KMS-11 (cell line): ENCODE data around the gene ZC2HC1C.

Experiments
- H2AFZ ChIP-seq: fragments of 200-600 bp; sonication (generic); 2 replicates; pipeline ENCODE4 v1.6.1; 2016; ENCODE audit warnings: antibody characterized with exemption, mixed run types, low read depth
- H3K27ac ChIP-seq: fragments of 200-600 bp; sonication (generic); 2 replicates; pipeline ENCODE4 v1.6.1; 2016; ENCODE audit warnings: mild to moderate bottlenecking, mixed run types
- H3K27me3 ChIP-seq: fragments of 200-600 bp; sonication (generic); 2 replicates; pipeline ENCODE4 v1.6.1; 2017; ENCODE audit warnings: mild to moderate bottlenecking, low read depth, mixed run types, moderate library complexity; ENCODE audit not compliant: insufficient read depth
- H3K36me3 ChIP-seq: fragments of 200-600 bp; sonication (generic); 2 replicates; pipeline ENCODE4 v1.6.1; 2017; ENCODE audit warnings: mild to moderate bottlenecking, mixed run types; ENCODE audit not compliant: insufficient read depth
- H3K4me1 ChIP-seq: fragments of 200-600 bp; sonication (generic); 2 replicates; pipeline ENCODE4 v1.6.1; 2016; ENCODE audit warnings: mild to moderate bottlenecking, low read depth, mixed run types; ENCODE audit not compliant: poor library complexity, severe bottlenecking
- H3K4me2 ChIP-seq: fragments of 200-600 bp; sonication (generic); 2 replicates; pipeline ENCODE4 v1.7.0; 2016; ENCODE audit warnings: mild to moderate bottlenecking, mixed run types
- H3K4me3 ChIP-seq: fragments of 200-600 bp; sonication (generic); IDR thresholded peaks from 2 replicates; pipeline ENCODE4 v1.6.1; 2017; ENCODE audit warnings: low read depth, low read length, mixed read lengths; ENCODE audit not compliant: insufficient read depth
- H3K79me2 ChIP-seq: fragments of 200-600 bp; sonication (generic); 2 replicates; pipeline ENCODE4 v1.6.1; 2016; ENCODE audit warnings: low read depth, mixed run types; ENCODE audit not compliant: insufficient read depth
- H3K9ac ChIP-seq: fragments of 200-600 bp; sonication (generic); 2 replicates; pipeline ENCODE4 v1.6.1; 2016; ENCODE audit warnings: mild to moderate bottlenecking, mixed run types
- H4K20me1 ChIP-seq: fragments of 200-600 bp; sonication (generic); 2 replicates; pipeline ENCODE4 v1.6.1; 2016; ENCODE audit warnings: mild to moderate bottlenecking, mixed run types; ENCODE audit not compliant: insufficient read depth
- CTCF ChIP-seq: fragments of 200-600 bp; sonication (generic); conservative IDR thresholded peaks from 2 replicates; pipeline ENCODE4 v1.6.1; 2017; ENCODE audit warnings: low read depth, mild to moderate bottlenecking, antibody characterized with exemption, low read length, moderate library complexity, mixed read lengths

Gene ZC2HC1C

GRCh38 chr14:75109877-75110276 lies 40.4 kb downstream of the ZC2HC1C start:
- Histone ChIP-seq H3K27ac (no peak overlapping the region), H3K4me1 (no peaks in the 10 kb centered on the region), H3K9ac (no peak overlapping the region), H4K20me1 (no peaks in the 10 kb centered on the region), H3K4me2 (no peak overlapping the region), H3K36me3 (no peaks in the 10 kb centered on the region), H3K4me3 (no peak overlapping the region), H3K27me3 (no peaks in the 10 kb centered on the region), H3K79me2 (no peaks in the 10 kb centered on the region), H2AFZ (no peak overlapping the region)
- no peak for TF ChIP-seq CTCF

- Histone ChIP-seq H3K4me2 (no peak overlapping the region), H3K9ac (no peak overlapping the region), H3K4me1 (no peaks in the 10 kb centered on the region), H2AFZ (no peak overlapping the region), H3K27me3 (no peaks in the 10 kb centered on the region), H3K79me2 (no peaks in the 10 kb centered on the region), H4K20me1 (no peaks in the 10 kb centered on the region), H3K27ac (no peak overlapping the region), H3K4me3 (no peak overlapping the region), H3K36me3 (no peaks in the 10 kb centered on the region)
- no peak for TF ChIP-seq CTCF
Measured at GRCh38 chr14:75113932-75114539, 44.6 kb downstream of the ZC2HC1C start.

GRCh38 chr14:75119056-75119455 lies 49.6 kb downstream of the ZC2HC1C start:
- H3K36me3 ChIP-seq: no peaks in the 10 kb centered on the region
- no peaks in the 10 kb centered on the region for H3K27me3 ChIP-seq

GRCh38 chr14:75120541-75121291 lies 51.3 kb downstream of the ZC2HC1C start:
- TF ChIP-seq CTCF: no peak
- Histone ChIP-seq H3K36me3 (no peaks in the 10 kb centered on the region), H3K27me3 (no peaks in the 10 kb centered on the region), H3K79me2 (0 out of 2 replicates have a peak, but pooled peaks cover 1% of the 10 kb centered on the region), H3K4me3 (no peak overlapping the region), H4K20me1 (no peaks in the 10 kb centered on the region), H3K4me2 (no peak overlapping the region), H3K9ac (no peak overlapping the region), H3K27ac (no peak overlapping the region), H2AFZ (no peak overlapping the region), H3K4me1 (peaks cover 2% of the 10 kb centered on the region)

More at GRCh38 chr14:75119056-75119455, 49.6 kb downstream of the ZC2HC1C start:
- Histone ChIP-seq H3K4me3 (no peak overlapping the region), H3K9ac (no peak overlapping the region), H3K4me2 (no peak overlapping the region), H4K20me1 (no peaks in the 10 kb centered on the region), H3K27ac (no peak overlapping the region), H2AFZ (no peak overlapping the region), H3K79me2 (no peaks in the 10 kb centered on the region), H3K4me1 (no peaks in the 10 kb centered on the region)
- no peak for TF ChIP-seq CTCF
